ENCODE data around the gene SMPX. TPM values are rescaled to one million over a fixed set of nuclear protein-coding genes. Genes with fewer than 3 reads are reported as not detected.
"Not testable (repeated sequence)": the region's sequence is repeated elsewhere in the genome, so short reads cannot be mapped to it uniquely, and the experiment has no call there.

SMPX gene
- total RNA-seq, 2 donors from 2014 or later, result not detected

DNA sequence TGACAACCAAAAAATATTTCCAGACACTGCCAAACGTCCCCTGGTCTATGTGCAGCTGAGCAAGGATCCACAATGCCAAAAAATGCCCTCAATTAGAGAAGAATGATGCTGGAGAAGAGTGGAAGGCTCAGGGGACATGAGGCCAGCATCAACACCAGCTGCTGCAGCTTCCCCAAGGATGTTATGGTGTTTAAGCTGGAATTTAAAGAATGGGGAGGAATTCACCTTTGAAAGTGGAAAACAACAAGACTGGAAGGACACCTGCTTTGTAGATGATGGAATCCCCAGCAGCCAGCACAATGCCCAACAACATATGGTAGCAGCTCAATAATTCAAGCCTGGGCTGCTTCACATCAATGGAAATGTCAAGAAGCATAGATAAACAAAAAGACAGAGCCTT lies 20.3 kb upstream of the SMPX start:
- Histone ChIP-seq H3K27ac (no peak overlapping the region), H3K4me1 (no peaks in the 10 kb centered on the region), H3K27me3 (no peaks in the 10 kb centered on the region), H3K9me3 (no peaks in the 10 kb centered on the region), H3K4me3 (no peak overlapping the region), H3K36me3 (replicated peaks in 1 of 2; ENCODE audit: insufficient read depth in 1 of 2, low read depth in 2 of 2) (no peaks in the 10 kb centered on the region)
- DNase-seq, result no peak
- no peak for ATAC-seq
- intact Hi-C loops (cut with DNase I), result no loop called here
- WGBS, 2 donors, result 8 to 14% methylated on average over 1 of the region's 1 CpG
- no peak for TF ChIP-seq POLR2A (IDR thresholded peaks at IDR 0.05)
- TF ChIP-seq, protein P1, sequence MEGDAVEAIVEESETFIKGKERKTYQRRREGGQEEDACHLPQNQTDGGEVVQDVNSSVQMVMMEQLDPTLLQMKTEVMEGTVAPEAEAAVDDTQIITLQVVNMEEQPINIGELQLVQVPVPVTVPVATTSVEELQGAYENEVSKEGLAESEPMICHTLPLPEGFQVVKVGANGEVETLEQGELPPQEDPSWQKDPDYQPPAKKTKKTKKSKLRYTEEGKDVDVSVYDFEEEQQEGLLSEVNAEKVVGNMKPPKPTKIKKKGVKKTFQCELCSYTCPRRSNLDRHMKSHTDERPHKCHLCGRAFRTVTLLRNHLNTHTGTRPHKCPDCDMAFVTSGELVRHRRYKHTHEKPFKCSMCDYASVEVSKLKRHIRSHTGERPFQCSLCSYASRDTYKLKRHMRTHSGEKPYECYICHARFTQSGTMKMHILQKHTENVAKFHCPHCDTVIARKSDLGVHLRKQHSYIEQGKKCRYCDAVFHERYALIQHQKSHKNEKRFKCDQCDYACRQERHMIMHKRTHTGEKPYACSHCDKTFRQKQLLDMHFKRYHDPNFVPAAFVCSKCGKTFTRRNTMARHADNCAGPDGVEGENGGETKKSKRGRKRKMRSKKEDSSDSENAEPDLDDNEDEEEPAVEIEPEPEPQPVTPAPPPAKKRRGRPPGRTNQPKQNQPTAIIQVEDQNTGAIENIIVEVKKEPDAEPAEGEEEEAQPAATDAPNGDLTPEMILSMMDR (IDR thresholded peaks at IDR 0.05), result no peak

DNA sequence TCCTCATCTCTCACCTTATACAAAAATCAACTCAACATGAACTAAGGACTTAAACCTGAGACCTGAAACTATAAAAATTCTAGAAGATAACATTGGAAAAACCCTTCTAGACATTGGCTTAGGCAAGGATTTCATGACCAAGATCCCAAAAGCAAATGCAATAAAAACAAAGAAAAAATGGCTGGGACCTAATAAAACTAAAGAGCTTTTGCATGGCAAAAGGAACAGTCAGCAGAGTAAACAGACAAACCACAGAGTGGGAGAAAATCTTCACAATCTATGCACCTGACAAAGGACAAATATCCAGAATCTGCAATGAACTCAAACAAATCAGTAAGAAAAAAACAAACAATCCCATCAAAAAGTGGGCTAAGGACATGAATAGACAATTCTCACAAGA lies 17.2 kb upstream of the SMPX start:
- H3K36me3 ChIP-seq (replicated peaks in 1 of 2; ENCODE audit: insufficient read depth in 1 of 2, low read depth in 2 of 2); H3K4me3 ChIP-seq; ATAC-seq; intact Hi-C loops (cut with DNase I); H3K4me1 ChIP-seq; H3K27ac ChIP-seq; H3K27me3 ChIP-seq; H3K9me3 ChIP-seq; DNase-seq: not testable (repeated sequence)

DNA sequence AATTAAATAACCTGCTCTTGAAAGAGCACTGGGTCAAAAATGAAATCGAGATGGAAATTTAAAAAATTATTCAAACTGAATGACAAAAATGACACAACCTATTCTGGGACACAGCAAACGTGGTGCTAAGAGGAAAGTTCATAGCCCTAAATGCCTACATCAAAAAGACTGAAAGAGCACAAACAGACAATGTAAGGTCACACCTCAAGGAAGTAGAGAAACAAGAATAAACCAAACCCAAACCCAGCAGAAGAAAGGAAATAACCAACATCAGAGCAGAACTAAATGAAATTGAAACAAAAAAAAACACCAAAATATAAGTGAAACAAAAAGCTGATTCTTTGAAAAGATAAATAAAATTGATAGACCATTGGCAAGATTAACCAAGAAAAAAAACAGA lies 15.1 kb upstream of the SMPX start:
- ATAC-seq; H3K36me3 ChIP-seq (replicated peaks in 1 of 2; ENCODE audit: insufficient read depth in 1 of 2, low read depth in 2 of 2); H3K4me1 ChIP-seq; H3K9me3 ChIP-seq; DNase-seq; H3K27ac ChIP-seq; H3K27me3 ChIP-seq; intact Hi-C loops (cut with DNase I); H3K4me3 ChIP-seq: not testable (repeated sequence)
- 24 to 41% methylated on average over 2 of the region's 2 CpGs for WGBS, 2 donors

DNA sequence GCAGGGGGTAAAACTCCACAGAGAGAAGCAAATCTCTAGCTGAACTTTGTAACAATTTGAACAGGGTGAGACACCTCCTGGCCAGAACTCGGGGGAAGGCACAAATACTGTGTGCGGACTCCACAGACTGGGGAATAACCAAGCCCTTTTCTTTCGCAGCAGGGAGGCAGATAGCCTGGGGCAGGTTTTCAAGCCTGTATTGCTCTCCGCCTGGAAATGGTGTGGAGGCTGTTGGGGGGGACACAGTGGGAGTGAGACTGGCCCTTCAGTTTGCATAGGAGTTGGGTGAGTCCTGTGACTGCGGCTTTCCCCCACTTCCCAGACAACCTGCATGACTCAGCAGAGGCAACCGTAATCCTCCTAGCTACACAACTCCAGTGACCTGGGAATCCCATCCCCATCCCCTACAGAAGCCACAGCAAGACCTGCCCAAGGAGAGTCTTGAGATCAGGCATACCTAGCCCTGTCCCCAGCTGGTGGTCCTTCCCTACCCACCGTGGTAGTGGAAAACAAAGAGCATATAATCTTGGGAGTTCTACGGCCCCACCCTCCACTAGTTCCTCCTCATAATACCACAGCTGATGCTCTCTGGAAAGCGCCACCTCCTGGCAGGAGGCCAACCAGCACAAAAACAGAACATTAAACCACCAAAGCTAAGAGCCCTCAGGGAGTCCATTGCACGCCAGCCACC lies 12.9 kb upstream of the SMPX start:
- no peak overlapping the region for H3K4me3 ChIP-seq
- H3K9me3 ChIP-seq, result no peaks in the 10 kb centered on the region
- no peaks in the 10 kb centered on the region for H3K27me3 ChIP-seq
- TF ChIP-seq, protein P1 (IDR thresholded peaks at IDR 0.05), result no peak
- no peak for TF ChIP-seq POLR2A (IDR thresholded peaks at IDR 0.05)
- no peak overlapping the region for H3K27ac ChIP-seq
- H3K4me1 ChIP-seq, result no peaks in the 10 kb centered on the region
- H3K36me3 ChIP-seq (replicated peaks in 1 of 2; ENCODE audit: insufficient read depth in 1 of 2, low read depth in 2 of 2), result no peaks in the 10 kb centered on the region
- 82 to 98% methylated on average over 4 to 7 of the region's 10 CpGs for WGBS, 2 donors
- intact Hi-C loops (cut with DNase I), result no loop called here
- ATAC-seq (no peak), DNase-seq (no peak)

DNA sequence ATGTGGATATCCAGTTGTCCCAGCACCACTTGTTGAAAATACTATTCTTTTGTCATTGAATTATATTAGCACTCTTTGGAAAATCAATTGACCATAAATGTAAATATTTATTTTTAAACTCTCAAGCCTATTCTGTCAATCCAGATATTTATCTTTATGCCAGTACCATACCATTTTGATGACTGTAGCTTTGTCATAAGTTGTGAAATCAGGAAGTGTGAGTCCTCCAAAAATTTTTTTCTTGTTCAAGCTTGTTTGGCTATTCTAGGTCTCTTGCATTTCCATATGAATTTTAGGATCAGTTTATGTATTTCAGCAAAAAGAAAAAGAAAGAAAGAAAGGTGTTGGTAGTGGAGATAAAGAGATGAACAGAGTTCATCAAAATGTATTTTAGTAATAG lies 8.2 kb upstream of the SMPX start:
- DNase-seq (no peak), ATAC-seq (no peak)
- H3K36me3 ChIP-seq (replicated peaks in 1 of 2; ENCODE audit: insufficient read depth in 1 of 2, low read depth in 2 of 2), result no peaks in the 10 kb centered on the region
- no peak overlapping the region for H3K4me3 ChIP-seq
- TF ChIP-seq, protein P1 (IDR thresholded peaks at IDR 0.05), result no peak
- TF ChIP-seq POLR2A (IDR thresholded peaks at IDR 0.05), result no peak
- H3K4me1 ChIP-seq, result no peaks in the 10 kb centered on the region
- H3K9me3 ChIP-seq, result no peaks in the 10 kb centered on the region
- no peaks in the 10 kb centered on the region for H3K27me3 ChIP-seq
- intact Hi-C loops (cut with DNase I), result no loop called here
- H3K27ac ChIP-seq, result no peak overlapping the region

DNA sequence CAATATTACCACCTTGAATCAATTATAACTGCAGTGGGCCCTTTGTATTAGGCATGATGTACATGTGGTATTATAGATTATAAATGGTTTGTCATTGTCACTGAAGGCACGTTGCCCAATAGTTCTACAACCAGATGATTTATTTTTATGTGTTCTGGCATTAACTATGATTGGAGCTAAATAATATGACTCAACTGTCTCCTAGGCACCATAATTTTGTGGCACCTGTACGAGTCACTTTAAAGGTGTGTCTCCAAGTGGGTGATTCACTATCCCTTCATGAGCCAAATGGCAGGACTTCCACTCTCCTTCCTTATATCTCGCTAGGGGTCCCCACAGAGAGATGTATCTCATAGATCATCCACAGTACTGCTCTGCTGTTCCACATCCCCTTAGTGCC lies 6.1 kb upstream of the SMPX start:
- Histone ChIP-seq H3K9me3 (no peaks in the 10 kb centered on the region), H3K27ac (no peak overlapping the region), H3K4me3 (no peak overlapping the region), H3K36me3 (replicated peaks in 1 of 2; ENCODE audit: insufficient read depth in 1 of 2, low read depth in 2 of 2) (no peaks in the 10 kb centered on the region), H3K4me1 (no peaks in the 10 kb centered on the region), H3K27me3 (no peaks in the 10 kb centered on the region)
- 59 to 61% methylated on average over 3 of the region's 3 CpGs for WGBS, 2 donors
- no peak for ATAC-seq
- TF ChIP-seq POLR2A (IDR thresholded peaks at IDR 0.05), result no peak
- TF ChIP-seq, protein P1 (IDR thresholded peaks at IDR 0.05), result no peak
- intact Hi-C loops (cut with DNase I), result no loop called here
- no peak for DNase-seq
